ENCODE results near the gene SOD3.

The SOD3 gene

DNA sequence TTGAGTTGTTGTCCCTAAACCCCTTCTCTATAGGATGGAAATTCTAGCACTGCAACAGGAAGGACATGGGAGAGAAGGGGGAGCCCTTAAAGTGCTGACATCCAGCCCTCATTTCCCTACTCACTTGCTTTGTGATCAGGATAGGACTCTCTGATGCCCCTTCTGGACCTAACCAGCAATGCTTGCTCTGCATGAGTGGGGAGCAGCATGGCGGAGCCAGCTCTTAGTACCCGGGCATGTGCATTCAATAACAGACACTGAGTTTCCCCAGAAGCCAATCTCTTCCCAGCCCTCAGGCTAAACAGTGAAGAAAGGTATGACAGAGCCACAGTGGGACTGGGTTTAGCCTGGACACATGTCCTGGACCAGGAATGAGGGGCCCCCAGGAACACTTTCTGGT lies 14.0 kb downstream of the SOD3 start:
- Histone ChIP-seq H3K27ac (no peak overlapping the region), H3K27me3 (no peaks in the 10 kb centered on the region), H3K9ac (no peak overlapping the region), H3K4me2 (no peak overlapping the region), H3K4me3 (no peak overlapping the region), H3K36me3 (peaks cover 40% of the 10 kb centered on the region), H4K20me1 (no peaks in the 10 kb centered on the region), H3K4me1 (0 out of 2 replicates have a peak, but pooled peaks cover 4% of the 10 kb centered on the region), H3K9me3 (no peaks in the 10 kb centered on the region)
- TF ChIP-seq Cebpa-rat (IDR thresholded peaks at IDR 0.05) = no peak

DNA sequence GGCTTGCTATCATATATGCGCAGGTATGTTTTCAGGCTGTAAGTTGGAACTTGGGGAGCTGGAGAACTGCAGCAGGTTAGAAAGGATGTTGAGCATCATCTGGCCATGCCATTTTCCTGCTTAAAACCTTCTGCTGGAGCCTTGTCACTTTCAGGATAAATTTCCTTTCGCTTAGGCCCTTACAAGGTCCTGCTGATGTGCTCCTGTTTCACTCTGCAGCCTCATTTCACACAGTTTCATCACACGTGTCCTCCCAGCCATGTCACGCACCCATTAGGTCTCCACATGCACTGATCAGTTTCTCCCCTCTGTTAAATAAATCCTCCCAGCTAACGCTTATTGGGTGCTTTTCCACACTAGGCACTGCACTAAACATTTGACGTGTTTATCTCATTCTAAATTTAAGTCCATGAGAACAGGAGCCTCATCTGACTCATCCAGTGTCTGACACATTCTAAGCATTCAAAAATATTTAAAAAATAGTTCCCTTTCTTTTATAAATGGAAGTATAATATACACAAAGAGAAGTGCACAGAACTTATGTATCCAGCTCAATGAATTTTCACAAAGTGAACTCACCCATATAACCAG lies 14.5 kb downstream of the SOD3 start:
- H3K4me1 ChIP-seq = 0 out of 2 replicates have a peak, but pooled peaks cover 4% of the 10 kb centered on the region
- no peaks in the 10 kb centered on the region for H3K9me3 ChIP-seq
- H3K4me3 ChIP-seq = no peak overlapping the region
- no peaks in the 10 kb centered on the region for H4K20me1 ChIP-seq
- no peak overlapping the region for H3K27ac ChIP-seq
- no peak overlapping the region for H3K9ac ChIP-seq
- no peaks in the 10 kb centered on the region for H3K27me3 ChIP-seq
- peaks cover 40% of the 10 kb centered on the region for H3K36me3 ChIP-seq
- no peak for TF ChIP-seq Cebpa-rat (IDR thresholded peaks at IDR 0.05)
- H3K4me2 ChIP-seq = no peak overlapping the region

GRCh38 chr4:24810871-24811631 lies 15.7 kb downstream of the SOD3 start:
- Histone ChIP-seq H3K9ac (no peak overlapping the region), H4K20me1 (no peaks in the 10 kb centered on the region), H3K4me3 (no peak overlapping the region), H3K27ac (no peak overlapping the region), H3K4me2 (no peak overlapping the region), H3K4me1 (no peaks in the 10 kb centered on the region), H3K27me3 (no peaks in the 10 kb centered on the region), H3K36me3 (peaks cover 40% of the 10 kb centered on the region), H3K9me3 (no peaks in the 10 kb centered on the region)
- no peak for TF ChIP-seq Cebpa-rat (IDR thresholded peaks at IDR 0.05)

GRCh38 chr4:24813732-24814131 lies 18.4 kb downstream of the SOD3 start:
- Histone ChIP-seq H3K4me2 (no peak overlapping the region), H3K36me3 (peaks cover 46% of the 10 kb centered on the region), H3K4me1 (no peaks in the 10 kb centered on the region), H4K20me1 (no peaks in the 10 kb centered on the region), H3K9ac (no peak overlapping the region), H3K4me3 (no peak overlapping the region), H3K27me3 (no peaks in the 10 kb centered on the region), H3K27ac (no peak overlapping the region), H3K9me3 (peaks cover 15% of the 10 kb centered on the region; the same call in 1 of the 2 replicates)
- no peak for TF ChIP-seq Cebpa-rat (IDR thresholded peaks at IDR 0.05)

- Histone ChIP-seq H3K27me3 (no peaks in the 10 kb centered on the region), H3K36me3 (peaks cover 54% of the 10 kb centered on the region), H3K4me1 (no peaks in the 10 kb centered on the region), H3K4me3 (no peak overlapping the region), H3K9ac (no peak overlapping the region), H3K27ac (no peak overlapping the region), H3K4me2 (no peak overlapping the region), H4K20me1 (no peaks in the 10 kb centered on the region), H3K9me3 (peaks cover 19% of the 10 kb centered on the region)
- no peak for TF ChIP-seq Cebpa-rat (IDR thresholded peaks at IDR 0.05)
These were observed 21.4 kb downstream of the SOD3 start for GRCh38 chr4:24816797-24817196.

GRCh38 chr4:24820541-24820940 lies 25.2 kb downstream of the SOD3 start:
- no peak overlapping the region for H3K9ac ChIP-seq
- no peaks in the 10 kb centered on the region for H4K20me1 ChIP-seq
- H3K27me3 ChIP-seq = no peaks in the 10 kb centered on the region
- no peak overlapping the region for H3K27ac ChIP-seq
- H3K4me3 ChIP-seq = no peak overlapping the region
- H3K9me3 ChIP-seq = peaks cover 19% of the 10 kb centered on the region
- peaks cover 40% of the 10 kb centered on the region for H3K36me3 ChIP-seq
- H3K4me1 ChIP-seq = no peaks in the 10 kb centered on the region
- no peak overlapping the region for H3K4me2 ChIP-seq
- TF ChIP-seq Cebpa-rat (IDR thresholded peaks at IDR 0.05) = no peak

DNA sequence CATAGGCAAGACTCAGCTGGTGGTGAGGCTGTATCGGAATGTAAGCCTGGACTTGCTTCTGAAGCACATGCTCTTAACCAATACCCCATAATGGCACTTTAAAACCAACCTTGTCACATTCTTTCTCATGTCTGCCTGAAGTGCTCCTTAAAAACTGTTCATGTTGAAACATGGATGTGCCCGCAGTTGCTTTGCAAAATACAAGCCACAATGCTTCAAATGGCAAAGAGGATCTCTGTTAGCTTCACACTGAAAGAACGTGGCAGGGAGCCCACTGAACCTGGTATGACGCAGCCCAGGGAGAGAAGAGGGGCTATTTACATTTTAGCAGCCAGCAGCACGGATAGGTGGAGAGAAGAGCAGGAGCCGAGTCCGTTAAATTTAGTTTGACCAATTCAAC lies 29.3 kb downstream of the SOD3 start:
- no peaks in the 10 kb centered on the region for H3K4me1 ChIP-seq

GRCh38 chr4:24831637-24832036 lies 36.3 kb downstream of the SOD3 start:
- Histone ChIP-seq H3K4me3 (no peak overlapping the region), H3K27me3 (no peaks in the 10 kb centered on the region), H3K9me3 (0 out of 2 replicates have a peak, but pooled peaks cover 4% of the 10 kb centered on the region), H3K27ac (no peak overlapping the region), H3K4me2 (no peak overlapping the region), H3K4me1 (peaks cover 16% of the 10 kb centered on the region), H3K36me3 (peaks cover 42% of the 10 kb centered on the region), H3K9ac (no peak overlapping the region), H4K20me1 (no peaks in the 10 kb centered on the region)
- no peak for TF ChIP-seq Cebpa-rat (IDR thresholded peaks at IDR 0.05)

More for the DNA sequence above, 29.3 kb downstream of the SOD3 start:
- Histone ChIP-seq H3K36me3 (peaks cover 16% of the 10 kb centered on the region), H3K27me3 (no peaks in the 10 kb centered on the region), H3K9me3 (no peaks in the 10 kb centered on the region), H3K4me2 (no peak overlapping the region), H3K9ac (no peak overlapping the region), H4K20me1 (no peaks in the 10 kb centered on the region), H3K27ac (no peak overlapping the region), H3K4me3 (no peak overlapping the region)
- TF ChIP-seq Cebpa-rat (IDR thresholded peaks at IDR 0.05) = no peak

DNA sequence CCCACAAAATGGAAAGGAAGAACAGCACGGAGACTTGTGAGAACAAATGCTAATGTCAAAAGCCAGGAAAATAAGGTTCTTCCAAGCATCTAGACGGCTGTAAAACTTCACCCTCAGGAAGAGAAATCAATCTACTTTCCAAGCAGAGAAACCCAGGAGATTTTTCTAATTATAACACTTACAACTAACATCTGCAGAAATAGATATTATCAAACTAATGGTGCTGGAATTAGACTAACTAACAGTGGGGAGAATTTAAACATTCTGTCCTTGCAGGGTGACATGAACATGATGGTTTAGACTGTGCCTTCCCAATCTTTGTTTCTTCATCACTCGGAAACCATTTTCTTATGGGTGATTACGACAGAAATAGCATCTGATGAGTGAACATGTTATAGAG lies 40.3 kb downstream of the SOD3 start:
- Histone ChIP-seq H3K4me2 (no peak overlapping the region), H3K9me3 (peaks cover 11% of the 10 kb centered on the region; the same call in 1 of the 2 replicates), H3K36me3 (peaks cover 42% of the 10 kb centered on the region), H3K27me3 (no peaks in the 10 kb centered on the region), H3K4me1 (peaks cover 24% of the 10 kb centered on the region), H3K9ac (no peak overlapping the region), H3K4me3 (no peak overlapping the region), H3K27ac (no peak overlapping the region), H4K20me1 (no peaks in the 10 kb centered on the region)
- no peak for TF ChIP-seq Cebpa-rat (IDR thresholded peaks at IDR 0.05)

- no peak overlapping the region for H3K9ac ChIP-seq
- H4K20me1 ChIP-seq = no peaks in the 10 kb centered on the region
- H3K4me2 ChIP-seq = no peak overlapping the region
- peaks cover 33% of the 10 kb centered on the region for H3K36me3 ChIP-seq
- no peak overlapping the region for H3K4me3 ChIP-seq
- H3K27ac ChIP-seq = no peak overlapping the region
- peaks cover 34% of the 10 kb centered on the region for H3K4me1 ChIP-seq
- peaks cover 7% of the 10 kb centered on the region; the same call in 1 of the 2 replicates for H3K9me3 ChIP-seq
- no peaks in the 10 kb centered on the region for H3K27me3 ChIP-seq
- no peak for TF ChIP-seq Cebpa-rat (IDR thresholded peaks at IDR 0.05)
These were observed 41.4 kb downstream of the SOD3 start for GRCh38 chr4:24836661-24837242.

All from BLaER1 (cell line).